Upper lobe of right lung (tissue), 1 donor: Measurements from ENCODE around the gene IGF2BP3. TPM values are rescaled to one million over a fixed set of nuclear protein-coding genes. Genes with fewer than 3 reads are reported as not detected.

Experiments
- ATAC-seq: fragments of 200-7000 bp; cut with Tn5 transposase; one replicate; pipeline ENCODE4 v1.9.1; 2020; ENCODE audit warnings: mild to moderate bottlenecking, moderate library complexity
- DNase-seq: peaks from one replicate; pipeline ENCODE4 v3.0.0-alpha.2; 2020
- H3K27ac ChIP-seq: fragments of 200-600 bp; one replicate; pipeline ENCODE4 v1.8.0; 2022
- H3K27me3 ChIP-seq: fragments of 200-600 bp; one replicate; pipeline ENCODE4 v1.8.0; 2022; ENCODE audit warnings: mild to moderate bottlenecking
- H3K36me3 ChIP-seq: fragments of 200-600 bp; one replicate; pipeline ENCODE4 v1.8.0; 2022
- H3K4me1 ChIP-seq: fragments of 200-600 bp; one replicate; pipeline ENCODE4 v1.8.0; 2022
- H3K4me3 ChIP-seq: fragments of 200-600 bp; one replicate; pipeline ENCODE4 v1.8.0; 2022; ENCODE audit warnings: mild to moderate bottlenecking
- H3K9me3 ChIP-seq: fragments of 200-600 bp; one replicate; pipeline ENCODE4 v1.8.0; 2022
- intact Hi-C: fragments of 100-400 bp; cut with DNase I; formaldehyde crosslinking; loops from one replicate; pipeline ENCODE4 v1.11.0; 2022
- total RNA-seq: library from RNA; stranded (reverse); fragmentation: NEBNext Ultra II Directional; extraction: Animal tissue kit (Norgen Biotek cat#: 25700); gene quantifications from one replicate; pipeline ENCODE4 v1.2.1, GENCODE V29; 2021
- TF ChIP-seq, protein P1 (sequence below): fragments of 200-600 bp; IDR thresholded peaks from one replicate; pipeline ENCODE4 v1.8.0; 2022; ENCODE audit warnings: antibody characterized with exemption
- donor health status: DM: no; HTN: yes; CAD: no; lungs with severe emphysema.

The IGF2BP3 gene
- total RNA-seq, 1 donor from 2014 or later: 3.3 TPM

DNA sequence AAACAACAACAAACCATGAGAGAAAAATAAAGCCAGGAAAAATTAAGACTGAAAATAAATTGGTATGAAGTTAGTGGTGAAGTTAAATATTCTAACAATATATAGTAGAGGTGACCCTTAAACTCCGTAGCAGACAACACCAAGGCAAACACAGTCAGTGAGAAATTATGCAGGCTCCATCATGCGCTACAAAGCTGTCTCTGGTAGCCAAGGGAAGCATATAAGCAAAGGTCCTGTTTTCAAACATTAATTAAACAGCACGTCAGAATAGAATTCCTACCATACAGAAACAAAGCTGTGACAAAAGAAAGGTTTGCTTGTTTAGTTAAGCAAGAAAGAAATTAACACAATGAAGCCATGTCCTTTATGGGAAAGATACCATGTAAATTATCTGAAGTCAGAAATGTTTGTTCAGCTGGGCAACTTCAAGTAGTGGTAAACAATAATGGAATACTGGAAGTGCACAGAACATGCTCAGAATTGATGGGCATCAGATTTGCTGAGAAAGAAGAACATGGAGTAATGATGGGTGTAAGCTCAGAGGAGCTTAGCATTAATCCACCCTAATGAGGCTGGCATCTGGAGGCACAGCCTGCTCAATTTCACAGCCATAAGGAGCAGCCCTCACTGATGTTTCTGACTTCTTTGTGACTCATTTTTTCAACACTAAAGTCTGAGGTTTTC lies 75.7 kb downstream of the IGF2BP3 start:
- no peaks in the 10 kb centered on the region for H3K27me3 ChIP-seq
- no peak for ATAC-seq
- H3K4me1 ChIP-seq: no peaks in the 10 kb centered on the region
- H3K27ac ChIP-seq: no peak overlapping the region
- no peak for DNase-seq
- H3K9me3 ChIP-seq: no peaks in the 10 kb centered on the region
- H3K36me3 ChIP-seq: no peaks in the 10 kb centered on the region
- TF ChIP-seq, protein P1, sequence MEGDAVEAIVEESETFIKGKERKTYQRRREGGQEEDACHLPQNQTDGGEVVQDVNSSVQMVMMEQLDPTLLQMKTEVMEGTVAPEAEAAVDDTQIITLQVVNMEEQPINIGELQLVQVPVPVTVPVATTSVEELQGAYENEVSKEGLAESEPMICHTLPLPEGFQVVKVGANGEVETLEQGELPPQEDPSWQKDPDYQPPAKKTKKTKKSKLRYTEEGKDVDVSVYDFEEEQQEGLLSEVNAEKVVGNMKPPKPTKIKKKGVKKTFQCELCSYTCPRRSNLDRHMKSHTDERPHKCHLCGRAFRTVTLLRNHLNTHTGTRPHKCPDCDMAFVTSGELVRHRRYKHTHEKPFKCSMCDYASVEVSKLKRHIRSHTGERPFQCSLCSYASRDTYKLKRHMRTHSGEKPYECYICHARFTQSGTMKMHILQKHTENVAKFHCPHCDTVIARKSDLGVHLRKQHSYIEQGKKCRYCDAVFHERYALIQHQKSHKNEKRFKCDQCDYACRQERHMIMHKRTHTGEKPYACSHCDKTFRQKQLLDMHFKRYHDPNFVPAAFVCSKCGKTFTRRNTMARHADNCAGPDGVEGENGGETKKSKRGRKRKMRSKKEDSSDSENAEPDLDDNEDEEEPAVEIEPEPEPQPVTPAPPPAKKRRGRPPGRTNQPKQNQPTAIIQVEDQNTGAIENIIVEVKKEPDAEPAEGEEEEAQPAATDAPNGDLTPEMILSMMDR: no peak
- no peak overlapping the region for H3K4me3 ChIP-seq
- intact Hi-C loops: no loop called here

DNA sequence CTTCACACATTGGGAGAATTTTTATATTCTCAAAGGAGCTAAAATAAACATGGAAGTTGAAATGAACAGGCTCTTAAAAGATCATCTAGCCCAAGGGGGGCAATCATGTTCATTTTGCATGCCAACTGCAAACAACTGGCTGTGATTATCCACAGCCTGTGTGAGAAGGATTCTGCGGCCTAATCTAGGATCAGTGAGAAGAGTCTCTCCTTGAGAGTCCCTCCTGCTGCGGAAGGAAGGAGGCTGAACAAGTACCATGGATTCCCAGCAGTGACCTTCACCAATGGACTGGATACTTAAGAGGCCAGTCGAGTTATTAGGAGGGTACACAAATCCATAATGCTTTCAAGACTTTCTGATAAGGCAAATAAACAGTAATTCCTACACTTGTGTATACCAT lies 76.7 kb downstream of the IGF2BP3 start:
- TF ChIP-seq, protein P1: no peak
- H3K4me3 ChIP-seq: no peak overlapping the region
- H3K27me3 ChIP-seq: no peaks in the 10 kb centered on the region
- no peaks in the 10 kb centered on the region for H3K36me3 ChIP-seq
- H3K27ac ChIP-seq: no peak overlapping the region
- no peaks in the 10 kb centered on the region for H3K9me3 ChIP-seq
- no peak for DNase-seq
- ATAC-seq: no peak
- intact Hi-C loops: no loop called here
- no peaks in the 10 kb centered on the region for H3K4me1 ChIP-seq

- ATAC-seq (no peak), DNase-seq (no peak)
- intact Hi-C loops: no loop called here
- Histone ChIP-seq H3K27me3 (no peaks in the 10 kb centered on the region), H3K4me1 (no peaks in the 10 kb centered on the region), H3K9me3 (no peaks in the 10 kb centered on the region), H3K4me3 (no peak overlapping the region), H3K36me3 (no peaks in the 10 kb centered on the region), H3K27ac (no peak overlapping the region)
- TF ChIP-seq, protein P1: no peak
These were observed 80.6 kb downstream of the IGF2BP3 start for GRCh38 chr7:23389701-23390100.

DNA sequence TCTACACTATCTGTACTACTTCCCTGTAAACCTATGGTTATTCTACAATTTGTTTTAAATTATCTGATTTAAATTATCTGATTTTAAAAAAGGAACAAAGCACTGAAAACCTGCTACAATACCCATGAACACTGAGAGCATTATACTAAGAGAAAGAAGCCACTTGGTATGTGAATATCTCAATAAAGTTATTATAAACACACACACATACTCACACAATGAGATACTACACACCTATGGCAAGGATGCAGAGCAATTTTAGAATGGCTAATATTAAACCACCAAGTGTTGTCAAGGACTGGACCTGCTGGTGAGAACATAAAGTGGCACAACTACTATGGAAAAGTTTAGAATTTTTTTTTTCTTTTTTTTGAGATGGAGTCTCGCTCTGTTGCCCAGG lies 82.7 kb downstream of the IGF2BP3 start:
- H3K36me3 ChIP-seq: no peaks in the 10 kb centered on the region
- TF ChIP-seq, protein P1: no peak
- intact Hi-C loops: no loop called here
- no peaks in the 10 kb centered on the region for H3K27me3 ChIP-seq
- H3K4me3 ChIP-seq: no peak overlapping the region
- ATAC-seq (no peak), DNase-seq (no peak)
- no peaks in the 10 kb centered on the region for H3K4me1 ChIP-seq
- no peaks in the 10 kb centered on the region for H3K9me3 ChIP-seq
- no peak overlapping the region for H3K27ac ChIP-seq

- Histone ChIP-seq H3K4me1 (no peaks in the 10 kb centered on the region), H3K36me3 (no peaks in the 10 kb centered on the region), H3K27me3 (no peaks in the 10 kb centered on the region), H3K27ac (no peak overlapping the region), H3K4me3 (no peak overlapping the region), H3K9me3 (no peaks in the 10 kb centered on the region)
- TF ChIP-seq, protein P1: no peak
- ATAC-seq (no peak), DNase-seq (no peak)
- intact Hi-C loops: no loop called here
These were observed 85.2 kb downstream of the IGF2BP3 start for GRCh38 chr7:23385140-23385539.

DNA sequence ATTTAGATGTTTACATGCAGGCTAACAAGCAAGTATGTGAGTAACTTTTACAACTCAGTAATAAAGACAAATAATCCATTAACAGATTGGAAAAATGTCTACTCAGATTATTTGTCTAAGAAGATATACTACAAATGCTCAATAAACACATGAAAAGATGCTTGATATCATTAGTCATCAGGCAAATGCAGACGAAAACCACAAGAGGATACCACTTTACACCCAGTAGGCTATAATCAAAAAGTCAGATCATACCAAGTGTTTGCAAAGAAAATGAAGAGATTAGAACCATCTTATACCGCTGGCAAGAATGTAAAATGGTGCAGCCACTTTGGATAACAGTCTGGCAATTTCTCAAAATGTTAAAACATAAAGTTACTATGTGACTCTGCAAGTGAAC lies 87.1 kb downstream of the IGF2BP3 start:
- Histone ChIP-seq H3K36me3 (no peaks in the 10 kb centered on the region), H3K27me3 (no peaks in the 10 kb centered on the region), H3K4me1 (no peaks in the 10 kb centered on the region), H3K4me3 (no peak overlapping the region), H3K9me3 (no peaks in the 10 kb centered on the region), H3K27ac (no peak overlapping the region)
- DNase-seq: no peak
- TF ChIP-seq, protein P1: no peak
- no peak for ATAC-seq
- intact Hi-C loops: no loop called here
